ENCODE results near the gene RNF168.
"Not testable (repeated sequence)": the region's sequence is repeated elsewhere in the genome, so short reads cannot be mapped to it uniquely, and the experiment has no call there.

RNF168 gene

GRCh38 chr3:196503196-196504076 lies at the start of gene RNF168:
RNF168 (minus strand) TSS chr3:196503768; CDS start chr3:196503173, 595 bp downstream.
- TF ChIP-seq, protein P1, sequence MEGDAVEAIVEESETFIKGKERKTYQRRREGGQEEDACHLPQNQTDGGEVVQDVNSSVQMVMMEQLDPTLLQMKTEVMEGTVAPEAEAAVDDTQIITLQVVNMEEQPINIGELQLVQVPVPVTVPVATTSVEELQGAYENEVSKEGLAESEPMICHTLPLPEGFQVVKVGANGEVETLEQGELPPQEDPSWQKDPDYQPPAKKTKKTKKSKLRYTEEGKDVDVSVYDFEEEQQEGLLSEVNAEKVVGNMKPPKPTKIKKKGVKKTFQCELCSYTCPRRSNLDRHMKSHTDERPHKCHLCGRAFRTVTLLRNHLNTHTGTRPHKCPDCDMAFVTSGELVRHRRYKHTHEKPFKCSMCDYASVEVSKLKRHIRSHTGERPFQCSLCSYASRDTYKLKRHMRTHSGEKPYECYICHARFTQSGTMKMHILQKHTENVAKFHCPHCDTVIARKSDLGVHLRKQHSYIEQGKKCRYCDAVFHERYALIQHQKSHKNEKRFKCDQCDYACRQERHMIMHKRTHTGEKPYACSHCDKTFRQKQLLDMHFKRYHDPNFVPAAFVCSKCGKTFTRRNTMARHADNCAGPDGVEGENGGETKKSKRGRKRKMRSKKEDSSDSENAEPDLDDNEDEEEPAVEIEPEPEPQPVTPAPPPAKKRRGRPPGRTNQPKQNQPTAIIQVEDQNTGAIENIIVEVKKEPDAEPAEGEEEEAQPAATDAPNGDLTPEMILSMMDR (IDR thresholded peaks at IDR 0.05; ENCODE audit: low read depth, low read length) = no peak
- DNase-seq (ENCODE audit: low read depth in 2 of 2) = peak; percentile 94 to 97
- H3K4me3 ChIP-seq (replicated peaks in 1 of 2; ENCODE audit: low read depth in 2 of 2, low read length in 2 of 2) = peak within 1 kb of the TSS; percentile 72 to 97

DNA sequence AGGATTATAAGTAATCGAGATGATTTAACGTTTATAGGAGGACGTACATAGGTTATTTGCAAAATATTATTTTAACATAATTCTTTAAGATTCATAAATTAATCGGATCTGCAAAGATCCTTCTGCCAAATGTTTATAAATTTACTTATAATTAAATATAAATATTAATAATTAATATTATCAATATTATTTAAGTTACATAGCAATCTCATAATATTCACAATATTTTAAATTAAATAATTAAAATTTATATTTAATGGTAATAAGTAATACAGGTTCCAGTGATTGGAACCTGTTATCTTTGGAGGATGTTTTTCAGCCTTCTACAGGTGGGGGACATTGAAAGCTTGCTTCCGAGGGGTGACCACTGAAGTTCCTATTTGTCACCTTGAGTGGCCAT lies 48.7 kb upstream of the RNF168 start:
- TF ChIP-seq, protein P1 (IDR thresholded peaks at IDR 0.05; ENCODE audit: low read depth, low read length) = no peak
- DNase-seq (ENCODE audit: low read depth in 2 of 2) = no peak

DNA sequence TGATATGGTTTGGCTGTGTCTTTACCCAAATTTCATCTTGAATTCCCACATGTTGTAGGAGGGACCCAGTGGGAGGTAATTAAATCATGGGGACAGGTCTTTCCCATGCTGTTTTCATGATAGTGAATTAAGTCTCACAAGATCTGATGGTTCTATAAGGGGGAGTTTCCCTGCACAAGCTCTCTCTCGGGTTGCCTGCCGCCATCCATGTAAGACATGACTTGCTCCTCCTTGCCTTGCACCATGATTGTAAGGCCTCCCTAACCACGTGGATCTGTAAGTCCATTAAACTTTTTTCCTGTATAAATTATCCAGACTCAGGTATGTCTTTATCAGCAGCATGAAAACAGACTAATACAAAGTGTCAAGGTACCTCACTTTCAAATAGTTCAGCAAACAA lies 46.6 kb upstream of the RNF168 start:
- DNase-seq (ENCODE audit: low read depth in 2 of 2); H3K4me3 ChIP-seq (replicated peaks in 1 of 2; ENCODE audit: low read depth in 2 of 2, low read length in 2 of 2): not testable (repeated sequence)

More for the DNA sequence above, 48.7 kb upstream of the RNF168 start:
- H3K4me3 ChIP-seq (replicated peaks in 1 of 2; ENCODE audit: low read depth in 2 of 2, low read length in 2 of 2) = no peak overlapping the region

DNA sequence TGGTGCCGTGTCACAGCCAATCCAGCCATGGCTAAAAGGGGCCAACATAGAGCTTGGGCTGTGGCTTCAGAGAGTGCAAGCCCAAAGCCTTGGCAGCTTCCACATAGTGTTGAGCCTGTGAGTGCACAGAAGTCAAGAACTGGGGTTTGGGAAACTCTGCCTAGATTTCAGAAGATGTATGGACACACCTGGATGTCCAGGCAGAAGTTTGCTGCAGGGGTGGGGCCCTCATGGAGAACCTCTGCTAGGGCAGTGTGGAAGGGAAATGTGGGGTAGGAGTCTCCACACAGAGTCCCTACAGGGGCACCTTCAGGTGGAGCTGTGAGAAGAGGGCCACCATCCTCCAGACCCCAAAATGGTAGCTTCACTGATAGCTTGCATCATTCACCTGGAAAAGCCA lies 45.7 kb upstream of the RNF168 start:
- H3K4me3 ChIP-seq (replicated peaks in 1 of 2; ENCODE audit: low read depth in 2 of 2, low read length in 2 of 2); DNase-seq (ENCODE audit: low read depth in 2 of 2): not testable (repeated sequence)

DNA sequence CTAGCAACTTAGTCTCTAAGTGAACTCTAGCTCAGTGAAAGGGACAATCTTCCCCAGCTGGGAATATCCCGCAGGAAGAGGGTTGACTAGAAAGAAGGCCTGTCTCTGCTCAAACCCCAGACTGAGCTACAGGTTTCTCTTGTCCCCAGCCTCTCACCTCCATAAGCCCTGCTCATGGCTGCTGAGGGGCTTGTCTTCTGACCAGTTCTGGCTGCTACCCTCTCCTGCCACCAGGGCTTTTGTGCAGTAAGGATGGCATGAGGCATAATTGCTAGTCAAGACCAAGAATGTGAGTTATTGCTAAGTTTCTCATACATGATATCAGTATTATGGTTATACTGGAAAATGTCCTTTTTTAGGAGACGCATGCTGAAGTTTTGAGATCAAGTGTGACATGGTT lies 43.5 kb upstream of the RNF168 start:
- DNase-seq (ENCODE audit: low read depth in 2 of 2) = no peak
- H3K4me3 ChIP-seq (replicated peaks in 1 of 2; ENCODE audit: low read depth in 2 of 2, low read length in 2 of 2) = no peak overlapping the region
- TF ChIP-seq, protein P1 (IDR thresholded peaks at IDR 0.05; ENCODE audit: low read depth, low read length) = no peak

GRCh38 chr3:196546537-196546936 lies 43.0 kb upstream of the RNF168 start:
- TF ChIP-seq, protein P1 (IDR thresholded peaks at IDR 0.05; ENCODE audit: low read depth, low read length) = no peak
- H3K4me3 ChIP-seq (replicated peaks in 1 of 2; ENCODE audit: low read depth in 2 of 2, low read length in 2 of 2) = no peak overlapping the region
- DNase-seq (ENCODE audit: low read depth in 2 of 2) = no peak

- TF ChIP-seq, protein P1 (IDR thresholded peaks at IDR 0.05; ENCODE audit: low read depth, low read length) = no peak
- H3K4me3 ChIP-seq (replicated peaks in 1 of 2; ENCODE audit: low read depth in 2 of 2, low read length in 2 of 2) = no peak overlapping the region
- DNase-seq (ENCODE audit: low read depth in 2 of 2) = no peak
These were observed 41.0 kb upstream of the RNF168 start for GRCh38 chr3:196544491-196544992.

Measured in cardiac fibroblast (primary cell).